ENCODE measurements around the gene THAP7.

- TF ChIP-seq CTCF (optimal IDR thresholded peaks at IDR 0.05 in 1 of 3, IDR thresholded peaks at IDR 0.05 in 1 of 3, conservative IDR thresholded peaks at IDR 0.05 in 1 of 3; ENCODE audit: extremely low read depth in 1 of 3, insufficient read depth in 2 of 3, low read length in 3 of 3): no peak
- no peak for TF ChIP-seq EZH2 (IDR thresholded peaks at IDR 0.05; ENCODE audit: low read length)
Measured at GRCh38 chr22:20951932-20952380, 50.0 kb downstream of the THAP7 start.
